Upper lobe of left lung (tissue), 4 donors: ENCODE results near the gene KCNS3.

Experiments
- POLR2A ChIP-seq, 4 donors: fragments of 450-650 bp; IDR thresholded peaks; one replicate each; pipeline ENCODE4 v1.5.1; 2016 to 2017; ENCODE audit warnings: antibody characterized with exemption in 4 of 4, mild to moderate bottlenecking in 2 of 4
- TF ChIP-seq, protein P1 (sequence below), 6 experiments: fragments of 450-650 bp in 4 of 6; fragments of 200-600 bp in 2 of 6; sonication (generic) in 2 of 6; IDR thresholded peaks; one replicate each; pipeline ENCODE4 v1.5.1; 2016 to 2019; ENCODE audit warnings: antibody characterized with exemption in 6 of 6

DNA sequence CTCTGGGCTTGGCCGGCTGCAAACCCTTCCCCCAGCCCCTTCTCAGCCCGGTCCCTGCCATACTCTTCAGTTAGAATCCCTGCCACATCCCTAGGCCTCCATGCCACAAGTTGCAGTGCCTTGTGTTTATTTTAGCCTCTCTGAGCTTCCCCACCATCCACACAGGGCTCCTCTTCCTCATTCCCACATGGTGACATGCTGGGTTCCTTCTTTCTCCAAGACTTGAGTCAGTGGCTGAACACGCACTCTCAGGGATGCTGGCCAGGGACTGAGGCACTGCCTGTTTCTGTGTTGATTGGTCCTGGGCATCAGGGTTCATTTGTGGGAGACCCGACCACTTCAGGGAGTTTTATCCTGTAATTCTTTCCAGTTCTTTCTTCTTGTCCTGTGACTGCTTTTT is 56.3 kb downstream of the KCNS3 start:
- no peak for TF ChIP-seq POLR2A (IDR thresholded peaks at IDR 0.05)
- TF ChIP-seq, protein P1, sequence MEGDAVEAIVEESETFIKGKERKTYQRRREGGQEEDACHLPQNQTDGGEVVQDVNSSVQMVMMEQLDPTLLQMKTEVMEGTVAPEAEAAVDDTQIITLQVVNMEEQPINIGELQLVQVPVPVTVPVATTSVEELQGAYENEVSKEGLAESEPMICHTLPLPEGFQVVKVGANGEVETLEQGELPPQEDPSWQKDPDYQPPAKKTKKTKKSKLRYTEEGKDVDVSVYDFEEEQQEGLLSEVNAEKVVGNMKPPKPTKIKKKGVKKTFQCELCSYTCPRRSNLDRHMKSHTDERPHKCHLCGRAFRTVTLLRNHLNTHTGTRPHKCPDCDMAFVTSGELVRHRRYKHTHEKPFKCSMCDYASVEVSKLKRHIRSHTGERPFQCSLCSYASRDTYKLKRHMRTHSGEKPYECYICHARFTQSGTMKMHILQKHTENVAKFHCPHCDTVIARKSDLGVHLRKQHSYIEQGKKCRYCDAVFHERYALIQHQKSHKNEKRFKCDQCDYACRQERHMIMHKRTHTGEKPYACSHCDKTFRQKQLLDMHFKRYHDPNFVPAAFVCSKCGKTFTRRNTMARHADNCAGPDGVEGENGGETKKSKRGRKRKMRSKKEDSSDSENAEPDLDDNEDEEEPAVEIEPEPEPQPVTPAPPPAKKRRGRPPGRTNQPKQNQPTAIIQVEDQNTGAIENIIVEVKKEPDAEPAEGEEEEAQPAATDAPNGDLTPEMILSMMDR (IDR thresholded peaks at IDR 0.05) = no peak
